ENCODE results near the gene NRBF2. TPM values are rescaled to one million over a fixed set of nuclear protein-coding genes. Genes with fewer than 3 reads are reported as not detected.
A peak's percentile ranks its signal among the peaks of the same experiment; 100 is the strongest.

The NRBF2 gene
- total RNA-seq, 1 donor from 2014 or later, result 29.1 TPM

- no peaks in the 10 kb centered on the region for H3K9me3 Mint-ChIP-seq
- H3K27ac Mint-ChIP-seq, result no peak overlapping the region
- H3K4me1 Mint-ChIP-seq, result peaks cover 4% of the 10 kb centered on the region
- H3K4me3 Mint-ChIP-seq, result no peak overlapping the region
- no peak for DNase-seq
- H3K27me3 Mint-ChIP-seq, result peaks cover 12% of the 10 kb centered on the region
- no peaks in the 10 kb centered on the region for H3K36me3 Mint-ChIP-seq (ENCODE audit: low read depth)
- intact Hi-C loops (cut with micrococcal nuclease), result no loop called here
These were observed 26.9 kb upstream of the NRBF2 start for GRCh38 chr10:63106111-63106755.

- intact Hi-C loops (cut with micrococcal nuclease), result no loop called here
- Mint-ChIP-seq H3K9me3 (no peaks in the 10 kb centered on the region), H3K27me3 (peaks cover 10% of the 10 kb centered on the region)
These were observed 25.1 kb upstream of the NRBF2 start for GRCh38 chr10:63107943-63108437.

GRCh38 chr10:63110940-63111339 is 22.2 kb upstream of the NRBF2 start:
- no peak for DNase-seq
- H3K36me3 Mint-ChIP-seq (ENCODE audit: low read depth), result no peaks in the 10 kb centered on the region
- no peaks in the 10 kb centered on the region for H3K9me3 Mint-ChIP-seq
- peaks cover 10% of the 10 kb centered on the region for H3K27me3 Mint-ChIP-seq
- no peak overlapping the region for H3K4me3 Mint-ChIP-seq
- no peak overlapping the region for H3K27ac Mint-ChIP-seq
- intact Hi-C loops (cut with micrococcal nuclease), result no loop called here
- no peaks in the 10 kb centered on the region for H3K4me1 Mint-ChIP-seq

More at GRCh38 chr10:63107943-63108437, 25.1 kb upstream of the NRBF2 start:
- H3K4me1 Mint-ChIP-seq, result peaks cover 4% of the 10 kb centered on the region
- H3K27ac Mint-ChIP-seq, result no peak overlapping the region
- no peak for DNase-seq
- no peaks in the 10 kb centered on the region for H3K36me3 Mint-ChIP-seq (ENCODE audit: low read depth)
- no peak overlapping the region for H3K4me3 Mint-ChIP-seq

- peaks cover 6% of the 10 kb centered on the region for H3K27me3 Mint-ChIP-seq
- no peaks in the 10 kb centered on the region for H3K36me3 Mint-ChIP-seq (ENCODE audit: low read depth)
- H3K27ac Mint-ChIP-seq, result no peak overlapping the region
- no peaks in the 10 kb centered on the region for H3K4me1 Mint-ChIP-seq
- H3K4me3 Mint-ChIP-seq, result no peak overlapping the region
- no peaks in the 10 kb centered on the region for H3K9me3 Mint-ChIP-seq
- intact Hi-C loops (cut with micrococcal nuclease), result no loop called here
- no peak for DNase-seq
These were observed 18.9 kb upstream of the NRBF2 start for GRCh38 chr10:63114031-63114814.

GRCh38 chr10:63115732-63116383 is 17.3 kb upstream of the NRBF2 start:
- intact Hi-C loops (cut with micrococcal nuclease), result no loop called here
- no peak overlapping the region for H3K4me3 Mint-ChIP-seq
- no peaks in the 10 kb centered on the region for H3K9me3 Mint-ChIP-seq
- peaks cover 4% of the 10 kb centered on the region for H3K27me3 Mint-ChIP-seq
- no peaks in the 10 kb centered on the region for H3K36me3 Mint-ChIP-seq (ENCODE audit: low read depth)
- H3K27ac Mint-ChIP-seq, result no peak overlapping the region
- H3K4me1 Mint-ChIP-seq, result no peaks in the 10 kb centered on the region
- no peak for DNase-seq

- Mint-ChIP-seq H3K4me1 (no peaks in the 10 kb centered on the region), H3K27me3 (peaks cover 4% of the 10 kb centered on the region), H3K9me3 (no peaks in the 10 kb centered on the region), H3K27ac (no peak overlapping the region), H3K36me3 (ENCODE audit: low read depth) (no peaks in the 10 kb centered on the region), H3K4me3 (no peak overlapping the region)
- intact Hi-C loops (cut with micrococcal nuclease), result no loop called here
- DNase-seq, result no peak
These were observed 16.6 kb upstream of the NRBF2 start for GRCh38 chr10:63116452-63117072.

GRCh38 chr10:63119041-63119440 is 14.1 kb upstream of the NRBF2 start:
- intact Hi-C loops (cut with micrococcal nuclease), result no loop called here
- no peaks in the 10 kb centered on the region for H3K36me3 Mint-ChIP-seq (ENCODE audit: low read depth)
- no peaks in the 10 kb centered on the region for H3K9me3 Mint-ChIP-seq
- no peak for DNase-seq
- H3K27ac Mint-ChIP-seq, result no peak overlapping the region
- no peaks in the 10 kb centered on the region for H3K4me1 Mint-ChIP-seq
- H3K27me3 Mint-ChIP-seq, result peaks cover 3% of the 10 kb centered on the region
- H3K4me3 Mint-ChIP-seq, result no peak overlapping the region

GRCh38 chr10:63120554-63120953 is 12.6 kb upstream of the NRBF2 start:
- no peaks in the 10 kb centered on the region for H3K36me3 Mint-ChIP-seq (ENCODE audit: low read depth)
- H3K4me3 Mint-ChIP-seq, result no peak overlapping the region
- intact Hi-C loops (cut with micrococcal nuclease), result no loop called here
- no peaks in the 10 kb centered on the region for H3K4me1 Mint-ChIP-seq
- H3K27me3 Mint-ChIP-seq, result no peaks in the 10 kb centered on the region
- no peaks in the 10 kb centered on the region for H3K9me3 Mint-ChIP-seq
- H3K27ac Mint-ChIP-seq, result no peak overlapping the region
- DNase-seq, result no peak

- H3K27ac Mint-ChIP-seq, result no peak overlapping the region
- no peaks in the 10 kb centered on the region for H3K9me3 Mint-ChIP-seq
- no peak overlapping the region for H3K4me3 Mint-ChIP-seq
These were observed 9.3 kb upstream of the NRBF2 start for GRCh38 chr10:63123727-63124362.

GRCh38 chr10:63125459-63125858 is 7.7 kb upstream of the NRBF2 start:
- Mint-ChIP-seq H3K9me3 (no peaks in the 10 kb centered on the region), H3K27ac (no peak overlapping the region), H3K4me1 (no peaks in the 10 kb centered on the region), H3K4me3 (no peak overlapping the region), H3K27me3 (peaks cover 2% of the 10 kb centered on the region), H3K36me3 (ENCODE audit: low read depth) (no peaks in the 10 kb centered on the region)
- intact Hi-C loops (cut with micrococcal nuclease), result no loop called here
- no peak for DNase-seq

More at GRCh38 chr10:63123727-63124362, 9.3 kb upstream of the NRBF2 start:
- intact Hi-C loops (cut with micrococcal nuclease), result no loop called here
- Mint-ChIP-seq H3K36me3 (ENCODE audit: low read depth) (no peaks in the 10 kb centered on the region), H3K4me1 (no peaks in the 10 kb centered on the region), H3K27me3 (peaks cover 2% of the 10 kb centered on the region)
- DNase-seq, result no peak

- Mint-ChIP-seq H3K27ac (no peak overlapping the region), H3K4me3 (no peak overlapping the region), H3K27me3 (peaks cover 2% of the 10 kb centered on the region), H3K4me1 (peaks cover 4% of the 10 kb centered on the region), H3K9me3 (peaks cover 8% of the 10 kb centered on the region), H3K36me3 (ENCODE audit: low read depth) (no peaks in the 10 kb centered on the region)
- intact Hi-C loops (cut with micrococcal nuclease), result no loop called here
- DNase-seq, result no peak
These were observed 4.7 kb upstream of the NRBF2 start for GRCh38 chr10:63128443-63128842.

- Mint-ChIP-seq H3K27ac (no peak overlapping the region), H3K4me1 (peaks cover 10% of the 10 kb centered on the region), H3K4me3 (no peak overlapping the region), H3K9me3 (peaks cover 8% of the 10 kb centered on the region), H3K36me3 (ENCODE audit: low read depth) (no peaks in the 10 kb centered on the region), H3K27me3 (peaks cover 2% of the 10 kb centered on the region)
- intact Hi-C loops (cut with micrococcal nuclease), result no loop called here
- DNase-seq, result no peak
These were observed 3.2 kb upstream of the NRBF2 start for GRCh38 chr10:63129888-63130287.

GRCh38 chr10:63132651-63133055 is 475 bp upstream of the NRBF2 start:
- peak overlapping the region; percentile 95 for H3K4me3 Mint-ChIP-seq
- DNase-seq, result no peak
- peaks cover 8% of the 10 kb centered on the region for H3K9me3 Mint-ChIP-seq
- intact Hi-C loops (cut with micrococcal nuclease), result no loop called here
- no peaks in the 10 kb centered on the region for H3K27me3 Mint-ChIP-seq
- H3K27ac Mint-ChIP-seq, result peak overlapping the region; percentile 96
- H3K36me3 Mint-ChIP-seq (ENCODE audit: low read depth), result peaks cover 7% of the 10 kb centered on the region
- H3K4me1 Mint-ChIP-seq, result peaks cover 27% of the 10 kb centered on the region
